HUES48 (cell line): ENCODE results near the gene CASP1.
"Not testable (repeated sequence)": the region's sequence is repeated elsewhere in the genome, so short reads cannot be mapped to it uniquely, and the experiment has no call there.

Experiments
- H3K27ac ChIP-seq: one replicate; pipeline ENCODE4 v1.7.0; 2013; ENCODE audit warnings: low read depth, low read length, inconsistent platforms
- H3K27me3 ChIP-seq: 2 replicates; pipeline ENCODE4 v1.6.1; 2013; ENCODE audit warnings: mild to moderate bottlenecking, low read length; ENCODE audit not compliant: control insufficient read depth, insufficient read depth
- H3K36me3 ChIP-seq: 2 replicates; pipeline ENCODE4 v1.6.1; 2013; ENCODE audit warnings: low read length; ENCODE audit not compliant: control insufficient read depth, insufficient read depth
- H3K4me1 ChIP-seq: 2 replicates; pipeline ENCODE4 v1.6.1; 2013; ENCODE audit warnings: mild to moderate bottlenecking, low read length; ENCODE audit not compliant: control insufficient read depth, insufficient read depth
- H3K4me3 ChIP-seq: 2 replicates; pipeline ENCODE4 v1.5.1; 2013; ENCODE audit warnings: mild to moderate bottlenecking, low read depth, low read length
- H3K9ac ChIP-seq: 2 replicates; pipeline ENCODE4 v1.6.1; 2013; ENCODE audit warnings: mild to moderate bottlenecking, low read depth, low read length, moderate library complexity
- H3K9me3 ChIP-seq: 2 replicates; pipeline ENCODE4 v1.6.1; 2013; ENCODE audit warnings: low read length; ENCODE audit not compliant: control insufficient read depth, insufficient read depth

Gene CASP1

GRCh38 chr11:105044557-105045524 lies 9.9 kb upstream of the CASP1 start, which contains the start of gene CARD16:
Gene CARD16, minus strand, starts transcription at chr11:105045335. Its CDS starts 38 bp downstream, at chr11:105045297.
- H3K4me3 ChIP-seq, H3K27me3 ChIP-seq, H3K27ac ChIP-seq, H3K36me3 ChIP-seq, H3K4me1 ChIP-seq, H3K9me3 ChIP-seq, H3K9ac ChIP-seq: not testable (repeated sequence)

GRCh38 chr11:105042178-105042577 lies 7.2 kb upstream of the CASP1 start:
- Histone ChIP-seq H3K36me3 (no peaks in the 10 kb centered on the region), H3K4me1 (no peaks in the 10 kb centered on the region), H3K9ac (no peak overlapping the region), H3K27me3 (no peaks in the 10 kb centered on the region), H3K27ac (no peak overlapping the region), H3K4me3 (no peak overlapping the region), H3K9me3 (no peaks in the 10 kb centered on the region)

- no peak overlapping the region for H3K4me3 ChIP-seq
- H3K9me3 ChIP-seq = no peaks in the 10 kb centered on the region
- no peaks in the 10 kb centered on the region for H3K4me1 ChIP-seq
- no peak overlapping the region for H3K27ac ChIP-seq
- no peaks in the 10 kb centered on the region for H3K27me3 ChIP-seq
- no peaks in the 10 kb centered on the region for H3K36me3 ChIP-seq
- no peak overlapping the region for H3K9ac ChIP-seq
These were observed 5.8 kb upstream of the CASP1 start for GRCh38 chr11:105040703-105041102.

GRCh38 chr11:105034388-105034787 lies 556 bp downstream of the CASP1 start:
- H3K27me3 ChIP-seq, H3K9ac ChIP-seq, H3K9me3 ChIP-seq, H3K27ac ChIP-seq, H3K36me3 ChIP-seq, H3K4me3 ChIP-seq, H3K4me1 ChIP-seq: not testable (repeated sequence)

- no peaks in the 10 kb centered on the region for H3K27me3 ChIP-seq
- H3K4me3 ChIP-seq = no peak overlapping the region
- no peak overlapping the region for H3K27ac ChIP-seq
- no peaks in the 10 kb centered on the region for H3K9me3 ChIP-seq
- H3K4me1 ChIP-seq = no peaks in the 10 kb centered on the region
- no peak overlapping the region for H3K9ac ChIP-seq
- no peaks in the 10 kb centered on the region for H3K36me3 ChIP-seq
These were observed 1.2 kb downstream of the CASP1 start for GRCh38 chr11:105033781-105034180.

- Histone ChIP-seq H3K9me3 (no peaks in the 10 kb centered on the region), H3K27me3 (no peaks in the 10 kb centered on the region), H3K4me3 (no peak overlapping the region), H3K36me3 (no peaks in the 10 kb centered on the region), H3K27ac (no peak overlapping the region), H3K4me1 (no peaks in the 10 kb centered on the region), H3K9ac (no peak overlapping the region)
These were observed 1.6 kb downstream of the CASP1 start for GRCh38 chr11:105033343-105033742.

GRCh38 chr11:105032495-105032894 lies 2.4 kb downstream of the CASP1 start:
- H3K9ac ChIP-seq = no peak overlapping the region
- H3K9me3 ChIP-seq = no peaks in the 10 kb centered on the region
- no peak overlapping the region for H3K4me3 ChIP-seq

GRCh38 chr11:105027678-105028077 lies 7.3 kb downstream of the CASP1 start:
- H3K9ac ChIP-seq = no peak overlapping the region
- no peaks in the 10 kb centered on the region for H3K9me3 ChIP-seq
- H3K4me3 ChIP-seq = no peak overlapping the region
- H3K27ac ChIP-seq = no peak overlapping the region
- H3K27me3 ChIP-seq = no peaks in the 10 kb centered on the region
- no peaks in the 10 kb centered on the region for H3K36me3 ChIP-seq
- H3K4me1 ChIP-seq = no peaks in the 10 kb centered on the region

More at GRCh38 chr11:105032495-105032894, 2.4 kb downstream of the CASP1 start:
- Histone ChIP-seq H3K27ac (no peak overlapping the region), H3K36me3 (no peaks in the 10 kb centered on the region), H3K27me3 (no peaks in the 10 kb centered on the region), H3K4me1 (no peaks in the 10 kb centered on the region)

GRCh38 chr11:105024394-105024793 lies 10.6 kb downstream of the CASP1 start:
- no peak overlapping the region for H3K9ac ChIP-seq
- H3K36me3 ChIP-seq = no peaks in the 10 kb centered on the region
- no peaks in the 10 kb centered on the region for H3K4me1 ChIP-seq
- no peak overlapping the region for H3K4me3 ChIP-seq
- no peak overlapping the region for H3K27ac ChIP-seq
- no peaks in the 10 kb centered on the region for H3K9me3 ChIP-seq
- H3K27me3 ChIP-seq = no peaks in the 10 kb centered on the region

GRCh38 chr11:105023003-105023402 lies 11.9 kb downstream of the CASP1 start, which contains the start of gene CASP5:
Gene CASP5, minus strand, starts transcription at chr11:105023168. Its CDS starts 32 bp downstream, at chr11:105023136.
- Histone ChIP-seq H3K9ac (no peak within 1 kb of the TSS), H3K9me3 (no peaks in the 10 kb centered on the region), H3K27me3 (no peaks in the 10 kb centered on the region), H3K4me1 (no peaks in the 10 kb centered on the region), H3K4me3 (no peak within 1 kb of the TSS), H3K27ac (no peak within 1 kb of the TSS), H3K36me3 (no peaks in the 10 kb centered on the region)

GRCh38 chr11:105022527-105022926 lies 12.4 kb downstream of the CASP1 start:
- H3K27ac ChIP-seq = no peak overlapping the region
- no peaks in the 10 kb centered on the region for H3K36me3 ChIP-seq
- H3K4me1 ChIP-seq = no peaks in the 10 kb centered on the region
- no peak overlapping the region for H3K4me3 ChIP-seq
- no peak overlapping the region for H3K9ac ChIP-seq
- no peaks in the 10 kb centered on the region for H3K27me3 ChIP-seq
- no peaks in the 10 kb centered on the region for H3K9me3 ChIP-seq
